ENCODE results near the gene ERVK3-1.
A peak's percentile ranks its signal among the peaks of the same experiment; 100 is the strongest.

Gene ERVK3-1

DNA sequence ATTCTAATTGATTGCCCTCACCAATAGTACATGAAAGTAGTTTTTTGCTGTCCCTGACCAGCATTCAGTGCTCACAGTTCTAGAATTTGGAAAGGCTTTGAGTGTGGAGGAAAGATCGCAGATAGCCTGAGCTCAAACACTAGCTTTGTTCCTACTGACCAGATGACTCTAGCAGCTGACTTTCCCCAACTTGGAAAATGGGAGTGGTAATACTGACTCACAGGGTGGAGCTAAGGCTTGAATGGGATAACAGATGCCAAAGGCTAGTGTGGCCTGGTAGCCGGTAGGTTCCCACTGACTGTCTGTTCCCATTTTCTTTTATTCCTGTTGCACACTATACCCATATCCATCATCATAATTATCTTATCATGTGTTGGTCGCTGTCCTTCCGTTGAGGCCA is 25.3 kb downstream of the ERVK3-1 start:
- TF ChIP-seq, protein P1, sequence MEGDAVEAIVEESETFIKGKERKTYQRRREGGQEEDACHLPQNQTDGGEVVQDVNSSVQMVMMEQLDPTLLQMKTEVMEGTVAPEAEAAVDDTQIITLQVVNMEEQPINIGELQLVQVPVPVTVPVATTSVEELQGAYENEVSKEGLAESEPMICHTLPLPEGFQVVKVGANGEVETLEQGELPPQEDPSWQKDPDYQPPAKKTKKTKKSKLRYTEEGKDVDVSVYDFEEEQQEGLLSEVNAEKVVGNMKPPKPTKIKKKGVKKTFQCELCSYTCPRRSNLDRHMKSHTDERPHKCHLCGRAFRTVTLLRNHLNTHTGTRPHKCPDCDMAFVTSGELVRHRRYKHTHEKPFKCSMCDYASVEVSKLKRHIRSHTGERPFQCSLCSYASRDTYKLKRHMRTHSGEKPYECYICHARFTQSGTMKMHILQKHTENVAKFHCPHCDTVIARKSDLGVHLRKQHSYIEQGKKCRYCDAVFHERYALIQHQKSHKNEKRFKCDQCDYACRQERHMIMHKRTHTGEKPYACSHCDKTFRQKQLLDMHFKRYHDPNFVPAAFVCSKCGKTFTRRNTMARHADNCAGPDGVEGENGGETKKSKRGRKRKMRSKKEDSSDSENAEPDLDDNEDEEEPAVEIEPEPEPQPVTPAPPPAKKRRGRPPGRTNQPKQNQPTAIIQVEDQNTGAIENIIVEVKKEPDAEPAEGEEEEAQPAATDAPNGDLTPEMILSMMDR (IDR thresholded peaks at IDR 0.05; ENCODE audit: low read length, missing control alignments) = no peak
- peak; percentile 78 for DNase-seq (ENCODE audit: low read depth)
- H3K4me3 ChIP-seq (replicated peaks; ENCODE audit: low read depth, low read length) = no peak overlapping the region

DNA sequence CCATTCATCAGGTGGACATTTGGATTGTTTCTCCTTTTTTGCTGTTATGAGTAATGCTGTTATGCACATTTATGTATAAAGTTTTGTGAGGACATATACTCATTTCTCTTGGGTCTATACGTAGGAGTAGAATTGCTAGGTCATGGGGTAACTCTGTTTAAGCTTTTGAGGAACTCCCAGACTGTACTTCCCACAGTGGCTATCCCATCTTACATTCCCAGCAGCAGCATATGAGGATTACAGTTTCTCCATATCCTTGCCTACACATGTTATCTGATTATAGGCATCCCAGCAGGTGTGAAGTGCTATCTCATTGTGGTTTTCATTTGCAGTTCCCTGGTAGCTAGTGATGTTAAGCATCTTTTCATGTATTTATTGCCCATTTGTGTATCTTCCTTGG is 27.5 kb downstream of the ERVK3-1 start:
- H3K4me3 ChIP-seq (replicated peaks; ENCODE audit: low read depth, low read length) = no peak overlapping the region
- TF ChIP-seq, protein P1 (IDR thresholded peaks at IDR 0.05; ENCODE audit: low read length, missing control alignments) = no peak
- no peak for DNase-seq (ENCODE audit: low read depth)

DNA sequence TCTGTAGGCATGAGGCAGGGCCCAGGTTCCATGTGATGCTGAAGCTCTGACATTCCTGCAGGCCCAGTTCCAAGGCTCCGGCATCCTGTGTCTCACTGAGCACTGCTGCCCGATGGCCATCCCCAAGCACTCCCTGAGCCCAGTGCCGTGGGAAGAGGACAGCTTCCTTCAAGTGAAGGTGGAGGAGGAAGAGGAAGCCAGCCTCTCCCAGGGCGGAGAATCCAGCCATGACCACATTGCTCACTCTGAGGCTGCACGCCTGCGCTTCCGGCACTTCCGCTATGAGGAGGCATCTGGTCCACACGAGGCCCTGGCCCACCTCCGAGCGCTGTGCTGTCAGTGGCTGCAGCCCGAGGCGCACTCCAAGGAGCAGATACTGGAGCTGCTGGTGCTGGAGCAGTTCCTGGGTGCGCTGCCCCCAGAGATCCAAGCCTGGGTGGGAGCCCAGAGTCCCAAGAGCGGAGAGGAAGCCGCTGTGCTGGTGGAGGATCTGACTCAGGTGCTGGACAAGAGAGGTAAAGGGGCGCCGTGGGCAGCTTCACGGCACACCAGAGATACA is 29.6 kb downstream of the ERVK3-1 start:
- no peak for DNase-seq (ENCODE audit: low read depth)
- TF ChIP-seq, protein P1 (IDR thresholded peaks at IDR 0.05; ENCODE audit: low read length, missing control alignments) = no peak
- no peak overlapping the region for H3K4me3 ChIP-seq (replicated peaks; ENCODE audit: low read depth, low read length)

DNA sequence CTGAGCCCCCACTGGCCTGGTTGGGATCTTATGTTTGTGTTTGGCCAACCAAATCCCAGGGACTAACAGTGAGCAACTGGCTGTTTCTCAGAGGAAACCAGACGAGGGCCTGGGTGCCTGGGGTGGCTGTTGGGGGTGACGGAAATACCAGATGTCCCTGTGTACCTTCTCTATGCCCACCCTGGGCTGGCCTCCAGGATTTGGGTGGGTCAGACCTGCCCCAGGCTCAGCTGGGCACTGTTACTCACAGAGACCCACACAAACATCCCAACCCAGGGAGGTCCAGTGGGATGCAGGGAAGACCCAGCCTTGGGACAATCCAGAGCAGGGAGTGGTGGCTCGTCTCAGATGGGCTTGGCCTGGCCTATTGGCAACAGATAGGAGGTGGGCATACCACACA is 30.5 kb downstream of the ERVK3-1 start:
- TF ChIP-seq, protein P1 (IDR thresholded peaks at IDR 0.05; ENCODE audit: low read length, missing control alignments) = no peak
- H3K4me3 ChIP-seq (replicated peaks; ENCODE audit: low read depth, low read length) = no peak overlapping the region
- no peak for DNase-seq (ENCODE audit: low read depth)

DNA sequence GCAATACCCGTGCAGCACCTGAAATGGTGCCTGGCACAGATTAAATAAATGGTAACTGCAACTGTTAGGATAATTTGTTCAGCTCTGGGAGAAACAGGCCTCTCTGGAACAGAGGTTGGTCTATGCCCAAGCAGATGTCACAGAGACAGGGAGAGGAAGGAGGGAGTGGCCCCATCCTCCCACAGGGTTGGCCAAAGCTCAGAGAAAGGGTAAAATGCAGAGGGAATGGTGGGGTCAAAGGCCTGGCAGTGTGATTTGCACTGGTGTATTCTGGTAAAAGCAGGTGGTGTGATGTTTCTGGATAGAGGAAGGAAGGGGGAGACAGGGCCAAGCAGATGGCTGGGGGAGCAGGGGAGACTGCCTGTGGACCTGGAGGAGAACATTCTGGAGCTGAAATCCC is 31.0 kb downstream of the ERVK3-1 start:
- H3K4me3 ChIP-seq (replicated peaks; ENCODE audit: low read depth, low read length) = no peak overlapping the region
- DNase-seq (ENCODE audit: low read depth) = no peak
- TF ChIP-seq, protein P1 (IDR thresholded peaks at IDR 0.05; ENCODE audit: low read length, missing control alignments) = no peak

DNA sequence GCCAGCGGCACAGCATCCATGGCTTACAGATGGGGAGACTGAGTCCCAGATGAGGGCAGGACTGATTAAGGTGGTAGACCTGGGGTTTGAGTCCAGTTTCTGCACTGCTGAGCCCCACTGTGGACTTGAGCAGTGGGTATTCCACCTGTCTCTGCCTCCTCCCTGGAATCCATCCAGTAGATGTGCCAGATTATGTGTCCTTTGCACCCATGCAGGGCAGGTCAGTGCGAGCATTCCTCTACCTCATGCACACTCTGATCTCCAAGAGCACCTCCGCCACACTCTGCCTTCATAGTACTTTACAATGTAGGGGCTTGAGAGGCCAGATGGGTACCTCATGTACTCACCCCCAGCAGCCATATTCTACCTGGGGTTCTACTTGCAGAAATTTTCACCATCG is 31.6 kb downstream of the ERVK3-1 start:
- TF ChIP-seq, protein P1 (IDR thresholded peaks at IDR 0.05; ENCODE audit: low read length, missing control alignments) = no peak
- DNase-seq (ENCODE audit: low read depth) = no peak
- H3K4me3 ChIP-seq (replicated peaks; ENCODE audit: low read depth, low read length) = no peak overlapping the region

DNA sequence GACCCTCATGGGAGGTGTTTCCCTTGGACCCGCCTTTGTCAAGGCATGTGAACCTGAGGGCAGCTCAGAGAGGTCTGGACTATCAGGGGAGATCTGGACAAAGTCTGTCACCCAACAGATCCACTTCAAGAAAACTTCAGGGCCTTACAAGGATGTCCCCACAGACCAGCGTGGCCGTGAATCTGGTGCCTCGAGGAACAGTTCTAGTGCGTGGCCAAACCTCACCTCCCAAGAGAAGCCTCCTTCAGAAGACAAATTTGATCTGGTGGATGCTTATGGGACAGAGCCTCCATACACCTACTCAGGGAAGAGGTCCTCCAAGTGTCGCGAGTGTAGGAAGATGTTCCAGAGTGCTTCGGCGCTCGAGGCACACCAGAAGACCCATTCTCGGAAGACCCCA is 33.2 kb downstream of the ERVK3-1 start:
- no peak for DNase-seq (ENCODE audit: low read depth)
- H3K4me3 ChIP-seq (replicated peaks; ENCODE audit: low read depth, low read length) = no peak overlapping the region
- TF ChIP-seq, protein P1 (IDR thresholded peaks at IDR 0.05; ENCODE audit: low read length, missing control alignments) = no peak
